Measurements from ENCODE around the gene SNCAIP. TPM values are rescaled to one million over a fixed set of nuclear protein-coding genes. Genes with fewer than 3 reads are reported as not detected.

SNCAIP gene
- total and polyA plus RNA-seq, 2 of the 4 experiments (the other 2 are of a cell fraction), result 15.3 to 19.0 TPM

DNA sequence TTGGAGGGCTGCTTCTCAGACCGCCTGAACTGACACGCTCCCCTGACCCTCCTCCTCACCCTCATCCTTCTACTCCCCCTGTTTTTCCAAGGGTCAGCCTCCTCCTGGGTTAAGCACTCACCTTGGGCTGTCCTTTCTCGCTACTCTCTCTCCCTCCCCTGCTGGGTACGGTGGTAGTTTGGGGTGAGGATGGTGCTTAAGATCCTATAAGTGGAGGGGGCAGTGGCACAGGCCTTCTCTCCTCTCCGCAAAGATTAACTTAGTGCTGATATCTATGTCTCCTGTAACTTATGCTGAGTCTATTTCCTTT lies 159.7 kb downstream of the SNCAIP start:
- Histone ChIP-seq H3K18ac (ENCODE audit: low read depth, low read length) (no peak overlapping the region), H4K20me1 (ENCODE audit: insufficient read depth, low read length) (no peaks in the 10 kb centered on the region), H3K27ac (ENCODE audit: insufficient read depth, low read length) (no peak overlapping the region), H4K91ac (ENCODE audit: insufficient read depth, low read depth, low read length) (no peak overlapping the region), H3K14ac (replicated peaks; ENCODE audit: low read depth, low read length) (no peak overlapping the region), H2BK20ac (ENCODE audit: low read depth, low read length) (no peak overlapping the region), H2BK120ac (ENCODE audit: low read depth, low read length) (no peak overlapping the region), H2AK9ac (replicated peaks; ENCODE audit: low read depth, low read length, poor library complexity) (no peak overlapping the region), H3K9me3 (ENCODE audit: control insufficient read depth, insufficient read depth, low read length) (no peaks in the 10 kb centered on the region), H4K8ac (ENCODE audit: low read depth in 2 of 2, low read length in 2 of 2) (no peak overlapping the region), H2BK15ac (ENCODE audit: low read depth, low read length) (no peak overlapping the region), H3K79me1 (ENCODE audit: low read depth in 1 of 2, low read length in 2 of 2) (no peaks in the 10 kb centered on the region), H3K36me3 (ENCODE audit: control insufficient read depth, insufficient read depth, low read length) (no peaks in the 10 kb centered on the region), H2AK5ac (ENCODE audit: low read depth, low read length) (no peak overlapping the region), H3K4me2 (ENCODE audit: low read depth, low read length) (no peak overlapping the region), H3K4me1 (ENCODE audit: control insufficient read depth, insufficient read depth, low read length) (no peaks in the 10 kb centered on the region), H4K5ac (ENCODE audit: low read depth, low read length) (no peak overlapping the region), H3K4ac (ENCODE audit: low read depth, low read length) (no peak overlapping the region), H3K56ac (ENCODE audit: extremely low read depth, insufficient read depth, low read length) (no peak overlapping the region), H2BK5ac (ENCODE audit: low read depth, low read length, poor library complexity, severe bottlenecking) (no peak overlapping the region), H3K27me3 (ENCODE audit: control insufficient read depth, insufficient read depth, low read length) (no peaks in the 10 kb centered on the region), H3K4me3 (ENCODE audit: insufficient read depth, low read depth, low read length) (no peak overlapping the region), H3K23ac (ENCODE audit: low read depth, low read length) (no peak overlapping the region), H2AFZ (replicated peaks; ENCODE audit: low read length, poor library complexity) (no peak overlapping the region), H3K9me1 (ENCODE audit: insufficient read depth, low read length) (no peaks in the 10 kb centered on the region), H3K9ac (ENCODE audit: low read depth, low read length) (no peak overlapping the region)
- dilution Hi-C loops (cut with HindIII; ENCODE audit: low sequenced_read_pairs, unreplicated experiment) (no loop called here), in situ Hi-C loops (cut with MboI; ENCODE audit: low sequenced_read_pairs) (no loop called here), intact Hi-C loops (cut with micrococcal nuclease) (no loop called here)
- TF ChIP-seq MXI1 (IDR thresholded peaks at IDR 0.05; ENCODE audit: borderline replicate concordance, low read depth, low read length), result no peak
- TF ChIP-seq POLR2A (IDR thresholded peaks at IDR 0.05; ENCODE audit: low read depth, low read length), result no peak
- no TSS peak for BruUV-seq (replicated peaks)
- CTCF ChIA-PET, result no interaction called here
- WGBS, 2 experiments (ENCODE audit: extremely low coverage in 2 of 2, insufficient read length in 1 of 2), result no CpG with 5 or more reads among the region's 5 CpGs
- POLR2A ChIA-PET (ENCODE audit: unreplicated experiment), result no interaction called here
- no peak for DNase-seq
- ATAC-seq (ENCODE audit: low read depth), result no peak

Data from IMR-90 (cell line).